ENCODE data around the gene STXBP5L.
"Not testable (repeated sequence)": the region's sequence is repeated elsewhere in the genome, so short reads cannot be mapped to it uniquely, and the experiment has no call there.

STXBP5L gene

GRCh38 chr3:121443456-121443855 is 535.5 kb downstream of the STXBP5L start:
- no peak for TF ChIP-seq CTCF (IDR thresholded peaks at IDR 0.05; ENCODE audit: insufficient read depth, low read depth, low read length, missing control alignments)
- DNase-seq (ENCODE audit: low read depth), result no peak
- H3K4me3 ChIP-seq (ENCODE audit: low read length), result no peak overlapping the region

- not testable (repeated sequence) for H3K4me3 ChIP-seq (ENCODE audit: low read length); DNase-seq (ENCODE audit: low read depth)
Measured at GRCh38 chr3:121451752-121452151, 543.7 kb downstream of the STXBP5L start.

GRCh38 chr3:121462565-121462964 is 554.6 kb downstream of the STXBP5L start:
- DNase-seq (ENCODE audit: low read depth), result peak; percentile 18
- no peak for TF ChIP-seq CTCF (IDR thresholded peaks at IDR 0.05; ENCODE audit: insufficient read depth, low read depth, low read length, missing control alignments)
- no peak overlapping the region for H3K4me3 ChIP-seq (ENCODE audit: low read length)

- H3K4me3 ChIP-seq (ENCODE audit: low read length), result no peak overlapping the region
- no peak for DNase-seq (ENCODE audit: low read depth)
- TF ChIP-seq CTCF (IDR thresholded peaks at IDR 0.05; ENCODE audit: insufficient read depth, low read depth, low read length, missing control alignments), result no peak
Measured at GRCh38 chr3:121463745-121464144, 555.7 kb downstream of the STXBP5L start.

- no peak overlapping the region for H3K4me3 ChIP-seq (ENCODE audit: low read length)
- no peak for TF ChIP-seq CTCF (IDR thresholded peaks at IDR 0.05; ENCODE audit: insufficient read depth, low read depth, low read length, missing control alignments)
- DNase-seq (ENCODE audit: low read depth), result no peak
Measured at GRCh38 chr3:121467085-121467484, 559.1 kb downstream of the STXBP5L start.

GRCh38 chr3:121473001-121473400 is 565.0 kb downstream of the STXBP5L start:
- DNase-seq (ENCODE audit: low read depth), result no peak
- no peak overlapping the region for H3K4me3 ChIP-seq (ENCODE audit: low read length)
- TF ChIP-seq CTCF (IDR thresholded peaks at IDR 0.05; ENCODE audit: insufficient read depth, low read depth, low read length, missing control alignments), result no peak

Data from epithelial cell of esophagus (primary cell).